H1 (cell line): Measurements from ENCODE around the gene GPX4.

ENCODE experiments used
- MAFK ChIP-seq: IDR thresholded peaks from 2 replicates; pipeline ENCODE4 v1.6.1; 2012; ENCODE audit warnings: low read depth, mild to moderate bottlenecking, improper control_type of control experiment, low read length
- POLR2A ChIP-seq, 2 experiments: IDR thresholded peaks; 1 replicate in 1 of 2; 2 replicates in 1 of 2; pipeline ENCODE4 v1.6.1; 2011; ENCODE audit warnings: low read depth in 2 of 2, low read length in 2 of 2, mild to moderate bottlenecking in 2 of 2; ENCODE audit errors: control extremely low read depth in 1 of 2
- POLR2AphosphoS5 ChIP-seq: IDR thresholded peaks from 2 replicates; pipeline ENCODE4 v1.6.1; 2011; ENCODE audit warnings: low read depth, low read length
- TF ChIP-seq, protein P1 (sequence below), 3 experiments: IDR thresholded peaks; 1 replicate in 2 of 3; 2 replicates in 1 of 3; pipeline versions ENCODE4 v1.5.1 to v1.6.1; 2011; ENCODE audit warnings: low read length in 3 of 3, mild to moderate bottlenecking in 3 of 3, inconsistent platforms in 2 of 3, low read depth in 1 of 3, moderate library complexity in 1 of 3; ENCODE audit not compliant: insufficient read depth in 1 of 3; ENCODE audit errors: control extremely low read depth in 1 of 3

DNA sequence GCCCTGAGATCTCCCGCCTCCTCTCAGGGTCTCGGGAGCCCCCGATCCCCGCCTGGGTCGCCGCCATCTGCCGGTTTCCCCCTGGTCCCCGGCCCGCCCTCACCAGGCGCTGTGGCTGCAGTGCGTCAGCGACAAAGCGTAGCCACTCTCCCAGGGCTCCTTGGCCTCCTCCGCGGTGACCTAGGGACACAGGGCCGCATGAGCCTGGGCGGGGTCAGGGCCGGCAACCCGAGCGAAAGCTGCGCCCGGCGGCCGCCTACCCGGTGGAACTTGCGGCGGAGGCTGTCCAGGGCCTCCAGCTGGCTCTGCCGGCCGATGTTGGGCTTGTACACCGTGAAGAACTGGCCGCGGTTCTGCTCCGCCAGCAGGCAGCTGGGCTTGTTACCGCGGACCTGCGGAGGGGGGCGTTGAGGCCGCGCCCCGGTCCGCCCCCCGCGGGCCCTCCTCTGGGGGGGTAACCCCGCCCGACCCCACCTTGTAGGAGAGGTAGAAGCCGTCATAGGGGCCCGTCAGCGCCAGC, 5.3 kb downstream of the GPX4 start:
- TF ChIP-seq POLR2A (IDR thresholded peaks at IDR 0.05; ENCODE audit: control extremely low read depth in 1 of 2, low read depth in 2 of 2, low read length in 2 of 2) (no peak), MAFK (no peak), POLR2AphosphoS5 (no peak)
- TF ChIP-seq, protein P1, sequence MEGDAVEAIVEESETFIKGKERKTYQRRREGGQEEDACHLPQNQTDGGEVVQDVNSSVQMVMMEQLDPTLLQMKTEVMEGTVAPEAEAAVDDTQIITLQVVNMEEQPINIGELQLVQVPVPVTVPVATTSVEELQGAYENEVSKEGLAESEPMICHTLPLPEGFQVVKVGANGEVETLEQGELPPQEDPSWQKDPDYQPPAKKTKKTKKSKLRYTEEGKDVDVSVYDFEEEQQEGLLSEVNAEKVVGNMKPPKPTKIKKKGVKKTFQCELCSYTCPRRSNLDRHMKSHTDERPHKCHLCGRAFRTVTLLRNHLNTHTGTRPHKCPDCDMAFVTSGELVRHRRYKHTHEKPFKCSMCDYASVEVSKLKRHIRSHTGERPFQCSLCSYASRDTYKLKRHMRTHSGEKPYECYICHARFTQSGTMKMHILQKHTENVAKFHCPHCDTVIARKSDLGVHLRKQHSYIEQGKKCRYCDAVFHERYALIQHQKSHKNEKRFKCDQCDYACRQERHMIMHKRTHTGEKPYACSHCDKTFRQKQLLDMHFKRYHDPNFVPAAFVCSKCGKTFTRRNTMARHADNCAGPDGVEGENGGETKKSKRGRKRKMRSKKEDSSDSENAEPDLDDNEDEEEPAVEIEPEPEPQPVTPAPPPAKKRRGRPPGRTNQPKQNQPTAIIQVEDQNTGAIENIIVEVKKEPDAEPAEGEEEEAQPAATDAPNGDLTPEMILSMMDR (IDR thresholded peaks at IDR 0.05; ENCODE audit: control extremely low read depth in 1 of 3, insufficient read depth in 1 of 3, low read depth in 1 of 3, low read length in 3 of 3), result no peak
